ENCODE measurements around the gene OPTC.
"Not testable (repeated sequence)": the region's sequence is repeated elsewhere in the genome, so short reads cannot be mapped to it uniquely, and the experiment has no call there.

Gene OPTC

GRCh38 chr1:203493901-203494300 is at the start of gene OPTC:
TSS of gene OPTC (plus strand) at chr1:203494153. CDS start at chr1:203496006, 1,853 bp downstream.
- DNase-seq, result no peak

- DNase-seq, result no peak
Observed at GRCh38 chr1:203444171-203444576, 49.8 kb upstream of the OPTC start.

- DNase-seq, result no peak
Observed at GRCh38 chr1:203447151-203447550, 46.8 kb upstream of the OPTC start.

- not testable (repeated sequence) for DNase-seq
Observed at GRCh38 chr1:203447598-203447997, 46.4 kb upstream of the OPTC start.

GRCh38 chr1:203448521-203449061 is 45.4 kb upstream of the OPTC start:
- no peak for DNase-seq

GRCh38 chr1:203450001-203450400 is 44.0 kb upstream of the OPTC start:
- DNase-seq, result no peak

- no peak for DNase-seq
Observed at GRCh38 chr1:203450479-203451149, 43.3 kb upstream of the OPTC start.

- no peak for DNase-seq
Observed at GRCh38 chr1:203451836-203452784, 41.8 kb upstream of the OPTC start.

GRCh38 chr1:203453016-203453415 is 40.9 kb upstream of the OPTC start:
- no peak for DNase-seq

- DNase-seq, result no peak
Observed at GRCh38 chr1:203453616-203454015, 40.3 kb upstream of the OPTC start.

- no peak for DNase-seq
Observed at GRCh38 chr1:203454986-203455471, 38.9 kb upstream of the OPTC start.

- DNase-seq, result no peak
Observed at GRCh38 chr1:203455706-203456105, 38.2 kb upstream of the OPTC start.

- DNase-seq, result no peak
Observed at GRCh38 chr1:203456577-203456976, 37.4 kb upstream of the OPTC start.

- no peak for DNase-seq
Observed at GRCh38 chr1:203458078-203458477, 35.9 kb upstream of the OPTC start.

- no peak for DNase-seq
Observed at GRCh38 chr1:203459671-203460201, 34.2 kb upstream of the OPTC start.

GRCh38 chr1:203461717-203462116 is 32.2 kb upstream of the OPTC start:
- DNase-seq, result no peak

- no peak for DNase-seq
Observed at GRCh38 chr1:203462143-203462542, 31.8 kb upstream of the OPTC start.

GRCh38 chr1:203462878-203463277 is 31.1 kb upstream of the OPTC start:
- no peak for DNase-seq

GRCh38 chr1:203463469-203464062 is 30.4 kb upstream of the OPTC start:
- DNase-seq, result no peak

- no peak for DNase-seq
Observed at GRCh38 chr1:203464226-203464625, 29.7 kb upstream of the OPTC start.

- DNase-seq, result no peak
Observed at GRCh38 chr1:203464743-203465142, 29.2 kb upstream of the OPTC start.

GRCh38 chr1:203465146-203465798 is 28.7 kb upstream of the OPTC start:
- no peak for DNase-seq
